MM.1S (cell line): ENCODE data around the gene ERG.

Source experiments
- DNase-seq: peaks from one replicate; pipeline ENCODE4 v3.0.0-alpha.2; 2015
- H2AFZ ChIP-seq: fragments of 300-600 bp; sonication (generic); 2 replicates; pipeline ENCODE4 v1.6.0; 2016; ENCODE audit warnings: antibody characterized with exemption, low read length
- H3F3A ChIP-seq: fragments of 300-600 bp; sonication (generic); 2 replicates; pipeline ENCODE4 v1.6.1; 2016; ENCODE audit warnings: mild to moderate bottlenecking, antibody characterized with exemption, low read length, moderate library complexity, mixed read lengths; ENCODE audit not compliant: insufficient read depth
- H3K27ac ChIP-seq: fragments of 300-600 bp; sonication (generic); 2 replicates; pipeline ENCODE4 v1.5.1; 2016; ENCODE audit warnings: mild to moderate bottlenecking, low read length
- H3K27me3 ChIP-seq: fragments of 300-600 bp; sonication (generic); replicated peaks from 2 replicates; pipeline ENCODE4 v1.6.0; 2016; ENCODE audit warnings: low read length; ENCODE audit not compliant: insufficient read depth
- H3K36me3 ChIP-seq: fragments of 300-600 bp; sonication (generic); replicated peaks from 2 replicates; pipeline ENCODE4 v1.6.1; 2016; ENCODE audit warnings: mild to moderate bottlenecking, low read length, mixed read lengths; ENCODE audit not compliant: insufficient read depth
- H3K4me1 ChIP-seq: fragments of 300-600 bp; sonication (generic); 2 replicates; pipeline ENCODE4 v1.6.1; 2016; ENCODE audit warnings: low read length, mixed read lengths
- H3K4me2 ChIP-seq: fragments of 300-600 bp; sonication (generic); 2 replicates; pipeline ENCODE4 v1.6.0; 2016; ENCODE audit warnings: low read depth, low read length
- H3K4me3 ChIP-seq: fragments of 300-600 bp; sonication (generic); 2 replicates; pipeline ENCODE4 v1.5.1; 2016; ENCODE audit warnings: low read length, mixed read lengths
- H3K79me2 ChIP-seq: fragments of 300-600 bp; sonication (generic); 2 replicates; pipeline ENCODE4 v1.6.1; 2016; ENCODE audit warnings: mixed run types, low read length, mixed read lengths
- H3K9ac ChIP-seq: fragments of 300-600 bp; sonication (generic); 2 replicates; pipeline ENCODE4 v1.6.1; 2016; ENCODE audit warnings: low read length, mixed read lengths
- H3K9me2 ChIP-seq: fragments of 300-600 bp; sonication (generic); replicated peaks from 2 replicates; pipeline ENCODE4 v1.6.1; 2016; ENCODE audit warnings: mild to moderate bottlenecking, low read length, mixed read lengths; ENCODE audit not compliant: insufficient read depth
- H3K9me3 ChIP-seq: fragments of 300-600 bp; sonication (generic); replicated peaks from 2 replicates; pipeline ENCODE4 v1.6.1; 2016; ENCODE audit warnings: mild to moderate bottlenecking, low read length, mixed read lengths; ENCODE audit not compliant: insufficient read depth
- H4K20me1 ChIP-seq: fragments of 300-600 bp; sonication (generic); 2 replicates; pipeline ENCODE4 v1.6.1; 2016; ENCODE audit warnings: mild to moderate bottlenecking, low read length, moderate library complexity, mixed read lengths; ENCODE audit not compliant: insufficient read depth
- EZH2 ChIP-seq: fragments of 300-600 bp; sonication (generic); optimal IDR thresholded peaks from 2 replicates; pipeline ENCODE3; 2017; ENCODE audit warnings: low read depth, mild to moderate bottlenecking, antibody characterized with exemption, low read length, mixed read lengths
- EZH2phosphoT487 ChIP-seq: fragments of 300-600 bp; sonication (generic); IDR thresholded peaks from 2 replicates; pipeline ENCODE4 v1.6.1; 2018; ENCODE audit warnings: antibody characterized with exemption, low read length
- TF ChIP-seq, protein P1 (sequence below): fragments of 300-600 bp; sonication (generic); IDR thresholded peaks from 2 replicates; pipeline ENCODE4 v1.5.1; 2016; ENCODE audit warnings: antibody characterized with exemption, low read length, mixed read lengths

ERG gene

DNA sequence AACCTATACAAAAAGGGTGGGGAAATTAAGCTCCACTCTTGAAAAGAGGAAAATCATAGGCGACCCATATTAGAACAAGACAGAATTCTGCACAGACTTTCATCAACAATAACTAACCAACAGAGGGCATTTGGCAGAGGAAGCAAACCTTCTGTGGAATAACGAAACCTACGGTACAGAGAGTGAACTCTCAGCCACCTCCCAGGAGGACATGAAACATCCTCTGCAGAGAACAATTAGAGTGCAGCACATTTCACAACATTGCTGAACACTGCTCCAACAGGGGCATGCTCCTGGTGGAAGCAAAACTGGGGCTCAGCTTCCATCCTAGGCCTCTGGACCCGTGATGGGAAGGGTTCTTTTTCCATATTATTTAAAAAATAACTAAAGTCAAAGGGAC lies 130.6 kb downstream of the ERG start:
- DNase-seq = no peak
- Histone ChIP-seq H2AFZ (no peak overlapping the region), H3K4me2 (no peak overlapping the region), H3K79me2 (no peaks in the 10 kb centered on the region), H3K36me3 (no peaks in the 10 kb centered on the region), H3K27me3 (no peaks in the 10 kb centered on the region), H3K4me1 (no peaks in the 10 kb centered on the region), H4K20me1 (no peaks in the 10 kb centered on the region), H3K9ac (no peak overlapping the region), H3K4me3 (no peak overlapping the region), H3K9me2 (no peaks in the 10 kb centered on the region), H3F3A (no peaks in the 10 kb centered on the region), H3K9me3 (no peaks in the 10 kb centered on the region), H3K27ac (no peak overlapping the region)
- TF ChIP-seq EZH2 (no peak), EZH2phosphoT487 (no peak)
- TF ChIP-seq, protein P1, sequence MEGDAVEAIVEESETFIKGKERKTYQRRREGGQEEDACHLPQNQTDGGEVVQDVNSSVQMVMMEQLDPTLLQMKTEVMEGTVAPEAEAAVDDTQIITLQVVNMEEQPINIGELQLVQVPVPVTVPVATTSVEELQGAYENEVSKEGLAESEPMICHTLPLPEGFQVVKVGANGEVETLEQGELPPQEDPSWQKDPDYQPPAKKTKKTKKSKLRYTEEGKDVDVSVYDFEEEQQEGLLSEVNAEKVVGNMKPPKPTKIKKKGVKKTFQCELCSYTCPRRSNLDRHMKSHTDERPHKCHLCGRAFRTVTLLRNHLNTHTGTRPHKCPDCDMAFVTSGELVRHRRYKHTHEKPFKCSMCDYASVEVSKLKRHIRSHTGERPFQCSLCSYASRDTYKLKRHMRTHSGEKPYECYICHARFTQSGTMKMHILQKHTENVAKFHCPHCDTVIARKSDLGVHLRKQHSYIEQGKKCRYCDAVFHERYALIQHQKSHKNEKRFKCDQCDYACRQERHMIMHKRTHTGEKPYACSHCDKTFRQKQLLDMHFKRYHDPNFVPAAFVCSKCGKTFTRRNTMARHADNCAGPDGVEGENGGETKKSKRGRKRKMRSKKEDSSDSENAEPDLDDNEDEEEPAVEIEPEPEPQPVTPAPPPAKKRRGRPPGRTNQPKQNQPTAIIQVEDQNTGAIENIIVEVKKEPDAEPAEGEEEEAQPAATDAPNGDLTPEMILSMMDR = no peak

DNA sequence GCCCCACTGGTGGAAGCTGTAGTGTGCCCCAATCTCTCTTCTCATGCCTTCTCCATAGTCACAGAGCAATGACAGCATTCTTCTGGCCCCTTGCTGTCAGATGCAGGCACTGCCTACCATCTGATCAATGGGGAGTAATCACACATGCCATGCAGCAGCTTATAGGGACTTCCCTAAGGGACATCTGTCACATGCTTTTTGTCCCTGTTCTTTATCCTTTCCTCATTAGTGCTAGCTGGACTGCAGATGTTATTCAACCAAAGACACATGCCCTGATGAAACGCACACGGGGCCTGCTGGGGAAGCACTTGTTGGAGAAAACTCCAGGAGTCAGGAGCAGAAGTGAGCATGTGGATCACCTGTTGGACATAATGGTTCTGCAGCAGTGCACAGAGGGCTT lies 132.8 kb downstream of the ERG start:
- no peak overlapping the region for H3K4me3 ChIP-seq
- no peaks in the 10 kb centered on the region for H3K9me3 ChIP-seq
- no peaks in the 10 kb centered on the region for H4K20me1 ChIP-seq
- H3K9ac ChIP-seq = no peak overlapping the region
- no peaks in the 10 kb centered on the region for H3F3A ChIP-seq
- no peaks in the 10 kb centered on the region for H3K36me3 ChIP-seq
- no peak overlapping the region for H3K4me2 ChIP-seq
- no peak for DNase-seq
- no peaks in the 10 kb centered on the region for H3K9me2 ChIP-seq
- H3K79me2 ChIP-seq = no peaks in the 10 kb centered on the region
- no peaks in the 10 kb centered on the region for H3K4me1 ChIP-seq
- TF ChIP-seq EZH2 = no peak
- TF ChIP-seq, protein P1 = no peak
- no peak for TF ChIP-seq EZH2phosphoT487
- no peak overlapping the region for H3K27ac ChIP-seq
- no peak overlapping the region for H2AFZ ChIP-seq
- no peaks in the 10 kb centered on the region for H3K27me3 ChIP-seq

- Histone ChIP-seq H2AFZ (no peak overlapping the region), H4K20me1 (no peaks in the 10 kb centered on the region), H3K79me2 (no peaks in the 10 kb centered on the region), H3F3A (no peaks in the 10 kb centered on the region), H3K4me2 (no peak overlapping the region), H3K36me3 (no peaks in the 10 kb centered on the region), H3K4me3 (no peak overlapping the region), H3K9me3 (no peaks in the 10 kb centered on the region), H3K27ac (no peak overlapping the region), H3K27me3 (no peaks in the 10 kb centered on the region), H3K4me1 (no peaks in the 10 kb centered on the region), H3K9me2 (no peaks in the 10 kb centered on the region), H3K9ac (no peak overlapping the region)
- no peak for DNase-seq
- TF ChIP-seq EZH2phosphoT487 (no peak), EZH2 (no peak)
- TF ChIP-seq, protein P1 = no peak
Measured at GRCh38 chr21:38363693-38364092, 134.6 kb downstream of the ERG start.
